NOMO-1 treated with DMSO at 0.1 percent for 48 hours (cell line): ENCODE data around the gene COL18A1.

Experiments
- DNase-seq: peaks from one replicate; lab custom pipeline; 2025; ENCODE audit not compliant: unreplicated experiment; lab: John Stamatoyannopoulos, UW

Gene COL18A1

GRCh38 chr21:45381865-45382696, 22.9 kb upstream of the COL18A1 start:
- DNase-seq = no peak

GRCh38 chr21:45382697-45382997, 22.3 kb upstream of the COL18A1 start:
- DNase-seq = no peak

GRCh38 chr21:45383111-45383614, 21.8 kb upstream of the COL18A1 start:
- no peak for DNase-seq

GRCh38 chr21:45383615-45384201, 21.3 kb upstream of the COL18A1 start:
- DNase-seq = no peak

- DNase-seq = no peak
Observed at GRCh38 chr21:45384656-45385548, 20.1 kb upstream of the COL18A1 start.

- DNase-seq = no peak
Observed at GRCh38 chr21:45385549-45386050, 19.4 kb upstream of the COL18A1 start.

GRCh38 chr21:45386336-45386727, 18.6 kb upstream of the COL18A1 start:
- no peak for DNase-seq

GRCh38 chr21:45386728-45387371, 18.1 kb upstream of the COL18A1 start:
- no peak for DNase-seq

- DNase-seq = no peak
Observed at GRCh38 chr21:45387506-45387905, 17.5 kb upstream of the COL18A1 start.

GRCh38 chr21:45388011-45388521, 16.9 kb upstream of the COL18A1 start:
- DNase-seq = no peak

GRCh38 chr21:45388611-45389296, 16.2 kb upstream of the COL18A1 start:
- no peak for DNase-seq

GRCh38 chr21:45390121-45390751, 14.7 kb upstream of the COL18A1 start:
- no peak for DNase-seq

- DNase-seq = no peak
Observed at GRCh38 chr21:45390831-45391742, 13.9 kb upstream of the COL18A1 start.

GRCh38 chr21:45391743-45392572, 13.0 kb upstream of the COL18A1 start:
- no peak for DNase-seq

- no peak for DNase-seq
Observed at GRCh38 chr21:45392573-45392971, 12.4 kb upstream of the COL18A1 start.

GRCh38 chr21:45393021-45393420, 11.9 kb upstream of the COL18A1 start:
- no peak for DNase-seq

GRCh38 chr21:45393833-45394638, 10.9 kb upstream of the COL18A1 start:
- DNase-seq = no peak
